Subcutaneous abdominal adipose tissue (tissue), 5 donors: ENCODE measurements around the gene C11orf91.
"Not testable (repeated sequence)": the region's sequence is repeated elsewhere in the genome, so short reads cannot be mapped to it uniquely, and the experiment has no call there.

Source experiments
- H3K27ac ChIP-seq: one replicate; pipeline ENCODE4 v1.7.0; 2013; ENCODE audit warnings: low read depth, mild to moderate bottlenecking, inconsistent platforms, low read length, moderate library complexity
- H3K27me3 ChIP-seq, 5 donors: one replicate each; pipeline ENCODE4 v1.7.0; 2013; ENCODE audit warnings: low read length in 5 of 5, inconsistent platforms in 1 of 5; ENCODE audit not compliant: control insufficient read depth in 5 of 5, insufficient read depth in 4 of 5
- H3K36me3 ChIP-seq, 5 donors: one replicate each; pipeline ENCODE4 v1.7.0; 2013; ENCODE audit warnings: low read length in 5 of 5; ENCODE audit not compliant: control insufficient read depth in 5 of 5, insufficient read depth in 5 of 5
- H3K4me1 ChIP-seq, 5 donors: one replicate each; pipeline ENCODE4 v1.7.0; 2013; ENCODE audit warnings: low read length in 5 of 5, mild to moderate bottlenecking in 3 of 5, moderate library complexity in 1 of 5; ENCODE audit not compliant: control insufficient read depth in 5 of 5, insufficient read depth in 5 of 5
- H3K4me3 ChIP-seq, 5 donors: one replicate each; pipeline ENCODE4 v1.7.0; 2013; ENCODE audit warnings: low read length in 5 of 5, low read depth in 1 of 5
- H3K9ac ChIP-seq, 5 donors: one replicate each; pipeline ENCODE4 v1.7.0; 2013; ENCODE audit warnings: low read length in 5 of 5, mild to moderate bottlenecking in 4 of 5, moderate library complexity in 3 of 5
- H3K9me3 ChIP-seq, 5 donors: one replicate each; pipeline ENCODE4 v1.7.0; 2013; ENCODE audit warnings: low read length in 5 of 5; ENCODE audit not compliant: control insufficient read depth in 5 of 5
- donor health status: healthy.
- donor health status: healthy.
- donor health status: healthy.
- donor health status: healthy.
- donor health status: healthy.

The C11orf91 gene

GRCh38 chr11:33665350-33666106 is 35.1 kb downstream of the C11orf91 start:
- H3K36me3 ChIP-seq: no peaks in the 10 kb centered on the region
- no peaks in the 10 kb centered on the region for H3K9me3 ChIP-seq
- H3K27me3 ChIP-seq: no peaks in the 10 kb centered on the region
- H3K4me1 ChIP-seq: peaks cover 0 to 8% (median 0%) of the 10 kb centered on the region in 5 donors
- no peak overlapping the region for H3K27ac ChIP-seq
- H3K9ac ChIP-seq: no peak overlapping the region
- no peak overlapping the region for H3K4me3 ChIP-seq

- H3K27me3 ChIP-seq: no peaks in the 10 kb centered on the region
- H3K36me3 ChIP-seq: no peaks in the 10 kb centered on the region
- H3K4me1 ChIP-seq: peaks cover 0 to 8% (median 0%) of the 10 kb centered on the region in 5 donors
- H3K9ac ChIP-seq: no peak overlapping the region
- no peak overlapping the region for H3K4me3 ChIP-seq
- H3K27ac ChIP-seq: no peak overlapping the region
- no peaks in the 10 kb centered on the region for H3K9me3 ChIP-seq
Measured at GRCh38 chr11:33664827-33665226, 35.8 kb downstream of the C11orf91 start.

GRCh38 chr11:33664166-33664565 is 36.5 kb downstream of the C11orf91 start:
- Histone ChIP-seq H3K27me3 (no peaks in the 10 kb centered on the region), H3K9ac (no peak overlapping the region), H3K27ac (no peak overlapping the region), H3K4me3 (no peak overlapping the region), H3K4me1 (peaks cover 0 to 8% (median 0%) of the 10 kb centered on the region in 5 donors), H3K9me3 (no peaks in the 10 kb centered on the region), H3K36me3 (no peaks in the 10 kb centered on the region)

GRCh38 chr11:33663121-33663520 is 37.5 kb downstream of the C11orf91 start:
- Histone ChIP-seq H3K27me3 (no peaks in the 10 kb centered on the region), H3K36me3 (no peaks in the 10 kb centered on the region), H3K4me1 (peaks cover 0 to 8% (median 0%) of the 10 kb centered on the region in 5 donors), H3K27ac (no peak overlapping the region), H3K9ac (no peak overlapping the region), H3K9me3 (no peaks in the 10 kb centered on the region), H3K4me3 (no peak overlapping the region)

- H3K36me3 ChIP-seq, H3K9ac ChIP-seq, H3K9me3 ChIP-seq, H3K27ac ChIP-seq, H3K27me3 ChIP-seq, H3K4me3 ChIP-seq, H3K4me1 ChIP-seq: not testable (repeated sequence)
Measured at GRCh38 chr11:33661526-33661925, 39.1 kb downstream of the C11orf91 start.

GRCh38 chr11:33660962-33661361 is 39.7 kb downstream of the C11orf91 start:
- H3K4me3 ChIP-seq: no peak overlapping the region
- H3K4me1 ChIP-seq: peaks cover 0 to 8% (median 0%) of the 10 kb centered on the region in 5 donors
- no peaks in the 10 kb centered on the region for H3K27me3 ChIP-seq
- no peaks in the 10 kb centered on the region for H3K36me3 ChIP-seq
- H3K9me3 ChIP-seq: no peaks in the 10 kb centered on the region
- H3K27ac ChIP-seq: no peak overlapping the region
- no peak overlapping the region for H3K9ac ChIP-seq

- no peaks in the 10 kb centered on the region for H3K27me3 ChIP-seq
- peaks cover 0 to 8% (median 0%) of the 10 kb centered on the region in 5 donors for H3K4me1 ChIP-seq
- no peak overlapping the region for H3K27ac ChIP-seq
- no peak overlapping the region for H3K4me3 ChIP-seq
- no peak overlapping the region for H3K9ac ChIP-seq
- no peaks in the 10 kb centered on the region for H3K36me3 ChIP-seq
- no peaks in the 10 kb centered on the region for H3K9me3 ChIP-seq
Measured at GRCh38 chr11:33659370-33660139, 41.1 kb downstream of the C11orf91 start.

- no peaks in the 10 kb centered on the region for H3K9me3 ChIP-seq
- no peaks in the 10 kb centered on the region for H3K27me3 ChIP-seq
- H3K9ac ChIP-seq: no peak overlapping the region
- no peaks in the 10 kb centered on the region for H3K36me3 ChIP-seq
- no peak overlapping the region for H3K27ac ChIP-seq
- peaks cover 0 to 8% (median 0%) of the 10 kb centered on the region in 5 donors for H3K4me1 ChIP-seq
- H3K4me3 ChIP-seq: no peak overlapping the region
Measured at GRCh38 chr11:33658195-33658900, 42.3 kb downstream of the C11orf91 start.

GRCh38 chr11:33657757-33658156 is 42.9 kb downstream of the C11orf91 start:
- Histone ChIP-seq H3K4me3 (no peak overlapping the region), H3K27me3 (no peaks in the 10 kb centered on the region), H3K4me1 (peaks cover 0 to 8% (median 0%) of the 10 kb centered on the region in 5 donors), H3K27ac (no peak overlapping the region), H3K9me3 (no peaks in the 10 kb centered on the region), H3K36me3 (no peaks in the 10 kb centered on the region), H3K9ac (no peak overlapping the region)

GRCh38 chr11:33656768-33657167 is 43.9 kb downstream of the C11orf91 start:
- H3K27me3 ChIP-seq: no peaks in the 10 kb centered on the region
- H3K9me3 ChIP-seq: no peaks in the 10 kb centered on the region
- no peak overlapping the region for H3K27ac ChIP-seq
- no peak overlapping the region for H3K4me3 ChIP-seq
- no peak overlapping the region for H3K9ac ChIP-seq
- peaks cover 2 to 14% (median 9%) of the 10 kb centered on the region in 5 donors for H3K4me1 ChIP-seq
- H3K36me3 ChIP-seq: no peaks in the 10 kb centered on the region
